Neuronal stem cell (in vitro differentiated cells): ENCODE data around the gene PLGRKT.

Source experiments
- DNase-seq: peaks from one replicate; pipeline ENCODE4 v3.0.0-alpha.2; 2013; ENCODE audit warnings: low spot score
- H2AFZ ChIP-seq: one replicate; pipeline ENCODE4 v1.6.1; 2013; ENCODE audit warnings: mild to moderate bottlenecking, low read length, inconsistent platforms
- H2AK5ac ChIP-seq: 2 replicates; pipeline ENCODE4 v1.6.1; 2013; ENCODE audit warnings: low read depth, mild to moderate bottlenecking, inconsistent platforms, low read length, moderate library complexity, mixed read lengths
- H2BK120ac ChIP-seq: 2 replicates; pipeline ENCODE4 v1.6.1; 2013; ENCODE audit warnings: low read depth, mild to moderate bottlenecking, inconsistent platforms, low read length, moderate library complexity, mixed read lengths
- H2BK12ac ChIP-seq: one replicate; pipeline ENCODE4 v1.6.1; 2013; ENCODE audit warnings: low read length, inconsistent platforms
- H2BK15ac ChIP-seq: 2 replicates; pipeline ENCODE4 v1.6.1; 2013; ENCODE audit warnings: mild to moderate bottlenecking, low read length, inconsistent platforms, mixed read lengths
- H2BK5ac ChIP-seq: one replicate; pipeline ENCODE4 v1.6.1; 2013; ENCODE audit warnings: inconsistent platforms, mild to moderate bottlenecking, low read length, moderate library complexity
- H3K14ac ChIP-seq: one replicate; pipeline ENCODE4 v1.6.1; 2013; ENCODE audit warnings: low read length, inconsistent platforms
- H3K18ac ChIP-seq: 2 replicates; pipeline ENCODE4 v1.6.1; 2013; ENCODE audit warnings: low read length, inconsistent platforms
- H3K23ac ChIP-seq: 2 replicates; pipeline ENCODE4 v1.6.1; 2013; ENCODE audit warnings: low read depth, mild to moderate bottlenecking, mixed read lengths, low read length, inconsistent platforms; ENCODE audit not compliant: poor library complexity
- H3K27ac ChIP-seq: replicated peaks from 3 replicates; pipeline ENCODE4 v1.5.1; 2013; ENCODE audit warnings: low read length, inconsistent platforms
- H3K27me3 ChIP-seq, 3 experiments: 2 replicates each; pipeline ENCODE4 v1.6.1; 2013; ENCODE audit warnings: low read length in 3 of 3, mild to moderate bottlenecking in 2 of 3, inconsistent platforms in 1 of 3, low read depth in 1 of 3, mixed read lengths in 1 of 3, moderate library complexity in 1 of 3; ENCODE audit not compliant: control insufficient read depth in 3 of 3, insufficient read depth in 3 of 3
- H3K36me3 ChIP-seq, 2 donors: replicated peaks in 1 of 2; 2 replicates each; pipeline ENCODE4 v1.6.1; 2013; ENCODE audit warnings: low read length in 2 of 2; ENCODE audit not compliant: control insufficient read depth in 2 of 2, insufficient read depth in 2 of 2
- H3K4ac ChIP-seq: 2 replicates; pipeline ENCODE4 v1.6.1; 2013; ENCODE audit warnings: inconsistent platforms, mild to moderate bottlenecking, low read length, moderate library complexity
- H3K4me1 ChIP-seq, 2 donors: 1 replicate in 1 of 2; 2 replicates in 1 of 2; pipeline ENCODE4 v1.6.1; 2013; ENCODE audit warnings: low read length in 2 of 2, low read depth in 1 of 2; ENCODE audit not compliant: control insufficient read depth in 2 of 2, insufficient read depth in 1 of 2
- H3K4me2 ChIP-seq: one replicate; pipeline ENCODE4 v1.6.1; 2013; ENCODE audit warnings: mild to moderate bottlenecking, low read length, inconsistent platforms; ENCODE audit not compliant: insufficient read depth, poor library complexity, severe bottlenecking
- H3K4me3 ChIP-seq, 2 donors: 2 replicates each; pipeline ENCODE4 v1.5.1; 2013; ENCODE audit warnings: low read length in 2 of 2, mild to moderate bottlenecking in 2 of 2, inconsistent platforms in 1 of 2, moderate library complexity in 1 of 2
- H3K79me1 ChIP-seq: one replicate; pipeline ENCODE4 v1.6.1; 2013; ENCODE audit warnings: low read depth, mild to moderate bottlenecking, inconsistent platforms, low read length, moderate library complexity
- H3K9ac ChIP-seq: one replicate; pipeline ENCODE4 v1.6.1; 2013; ENCODE audit warnings: mild to moderate bottlenecking, low read depth, low read length, inconsistent platforms; ENCODE audit not compliant: poor library complexity
- H3K9me3 ChIP-seq, 2 donors: replicated peaks in 1 of 2; 2 replicates each; pipeline versions ENCODE3 to v1.6.1; 2013; ENCODE audit warnings: low read length in 2 of 2, mild to moderate bottlenecking in 2 of 2, inconsistent platforms in 1 of 2, low read depth in 1 of 2, mixed read lengths in 1 of 2, moderate library complexity in 1 of 2; ENCODE audit not compliant: control insufficient read depth in 2 of 2, insufficient read depth in 1 of 2
- H4K8ac ChIP-seq: one replicate; pipeline ENCODE4 v1.6.1; 2013; ENCODE audit warnings: low read depth, mild to moderate bottlenecking, inconsistent platforms, low read length, moderate library complexity
- H4K91ac ChIP-seq: one replicate; pipeline ENCODE4 v1.6.1; 2013; ENCODE audit warnings: low read length, low read depth, mild to moderate bottlenecking, inconsistent platforms; ENCODE audit not compliant: poor library complexity
- WGBS, 2 donors: extraction: QIAGEN DNeasy Blood & Tissue Kit; methylation state at CpG; one replicate each; pipeline ENCODE4 v1.1.7; 2013; ENCODE audit warnings: missing lambda C conversion rate in 2 of 2, mixed read lengths in 1 of 2; ENCODE audit not compliant: insufficient read length in 2 of 2, insufficient replicate concordance in 1 of 2; ENCODE audit errors: extremely low coverage in 2 of 2; 5-methylcytosine and 5-hydroxymethylcytosine counted together

Gene PLGRKT

DNA sequence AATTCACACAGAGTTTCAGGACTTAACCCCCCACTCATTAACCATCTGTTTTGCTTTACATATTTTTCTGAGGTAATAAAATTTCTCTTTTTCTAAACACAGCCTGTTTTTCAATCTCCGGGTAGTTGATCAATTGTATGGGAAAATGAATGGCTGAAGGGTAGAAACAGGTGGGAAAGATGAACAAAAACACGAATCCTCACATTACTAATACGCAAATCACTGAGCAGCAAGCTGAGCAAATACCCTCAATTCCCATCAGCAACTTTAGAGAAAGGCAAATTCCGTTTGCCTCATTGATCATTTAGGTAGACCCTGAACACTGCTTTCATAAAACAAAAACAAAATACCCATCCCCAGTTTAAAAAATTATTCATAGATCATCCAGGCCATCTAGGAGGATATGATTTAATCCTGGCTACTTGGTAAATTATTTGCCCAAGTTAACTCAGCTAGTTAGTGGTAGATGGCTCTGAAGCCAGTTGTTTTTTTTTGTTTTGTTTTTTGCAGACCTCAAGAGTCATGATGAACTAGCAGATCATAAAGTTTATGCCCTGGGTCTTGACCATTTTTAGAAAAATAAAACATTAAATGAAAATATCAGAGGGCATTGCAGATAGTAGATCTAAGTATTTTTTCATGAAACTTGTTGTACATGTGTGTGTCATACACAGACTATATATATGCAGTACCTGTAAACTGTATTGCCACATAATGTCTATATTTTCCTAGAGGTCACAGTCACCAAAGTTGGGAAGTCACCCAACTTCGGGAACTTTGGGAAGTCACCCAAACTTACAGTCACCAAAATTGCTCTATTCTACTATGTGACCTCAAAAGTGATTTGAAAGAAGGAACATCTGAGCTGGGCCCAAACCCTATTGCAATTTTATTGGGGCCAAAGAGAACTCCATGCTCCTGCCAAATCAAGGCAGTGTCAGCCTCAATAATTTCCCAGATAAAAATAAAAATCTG, 11.0 kb upstream of the PLGRKT start:
- DNase-seq: no peak
- no peak overlapping the region for H3K27ac ChIP-seq
- no peak overlapping the region for H3K18ac ChIP-seq
- no peak overlapping the region for H2BK15ac ChIP-seq
- H3K27me3 ChIP-seq: peaks cover 0 to 7% (median 0%) of the 10 kb centered on the region in 3 experiments
- no peak overlapping the region for H2BK120ac ChIP-seq
- no peak overlapping the region for H2AFZ ChIP-seq
- no peak overlapping the region for H3K14ac ChIP-seq
- no peaks in the 10 kb centered on the region for H3K79me1 ChIP-seq
- H3K4me3 ChIP-seq: no peak overlapping the region
- H2BK12ac ChIP-seq: no peak overlapping the region
- no peak overlapping the region for H4K91ac ChIP-seq
- H3K9me3 ChIP-seq: no peaks in the 10 kb centered on the region
- WGBS, 2 donors: no CpG with 5 or more reads among the region's 5 CpGs
- H3K23ac ChIP-seq: no peak overlapping the region
- no peak overlapping the region for H4K8ac ChIP-seq
- H3K4me2 ChIP-seq: no peak overlapping the region
- H3K4ac ChIP-seq: no peak overlapping the region
- no peak overlapping the region for H3K9ac ChIP-seq
- peaks cover 0 to 1% of the 10 kb centered on the region in 2 donors for H3K4me1 ChIP-seq
- no peak overlapping the region for H2BK5ac ChIP-seq
- no peak overlapping the region for H2AK5ac ChIP-seq
- H3K36me3 ChIP-seq: no peaks in the 10 kb centered on the region

DNA sequence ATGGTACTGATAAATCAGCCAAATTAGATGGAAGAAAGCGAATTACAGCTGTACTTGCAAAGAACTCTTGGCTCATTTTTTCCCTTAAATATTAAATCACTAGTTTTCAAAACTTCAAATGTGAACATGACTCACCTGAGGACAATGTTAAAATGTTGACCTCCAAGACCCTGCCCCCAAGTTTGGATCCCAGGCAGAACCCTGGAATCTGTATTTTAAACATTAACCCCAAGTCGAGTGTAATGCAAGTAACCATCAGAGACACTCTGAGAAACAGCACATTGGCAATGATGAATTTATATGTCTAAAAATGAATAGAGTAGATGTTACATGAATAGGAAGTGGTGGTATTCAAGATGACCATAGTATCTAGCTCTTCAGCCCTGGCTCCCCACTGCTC, 10.3 kb upstream of the PLGRKT start:
- no CpG with 5 or more reads among the region's 2 CpGs for WGBS, 2 donors
- H2AK5ac ChIP-seq: no peak overlapping the region
- H2BK5ac ChIP-seq: no peak overlapping the region
- H3K9ac ChIP-seq: no peak overlapping the region
- H3K4me1 ChIP-seq: peaks cover 0 to 1% of the 10 kb centered on the region in 2 donors
- H3K23ac ChIP-seq: no peak overlapping the region
- H2BK120ac ChIP-seq: no peak overlapping the region
- H3K27me3 ChIP-seq: peaks cover 0 to 7% (median 0%) of the 10 kb centered on the region in 3 experiments
- H4K91ac ChIP-seq: no peak overlapping the region
- no peak overlapping the region for H3K14ac ChIP-seq
- no peaks in the 10 kb centered on the region for H3K36me3 ChIP-seq
- no peak overlapping the region for H3K27ac ChIP-seq
- H3K18ac ChIP-seq: no peak overlapping the region
- no peak overlapping the region for H2BK15ac ChIP-seq
- H3K9me3 ChIP-seq: no peaks in the 10 kb centered on the region
- no peak overlapping the region for H2BK12ac ChIP-seq
- no peak overlapping the region for H4K8ac ChIP-seq
- H3K79me1 ChIP-seq: no peaks in the 10 kb centered on the region
- H3K4me3 ChIP-seq: no peak overlapping the region
- no peak overlapping the region for H2AFZ ChIP-seq
- H3K4ac ChIP-seq: no peak overlapping the region
- no peak for DNase-seq
- H3K4me2 ChIP-seq: no peak overlapping the region

DNA sequence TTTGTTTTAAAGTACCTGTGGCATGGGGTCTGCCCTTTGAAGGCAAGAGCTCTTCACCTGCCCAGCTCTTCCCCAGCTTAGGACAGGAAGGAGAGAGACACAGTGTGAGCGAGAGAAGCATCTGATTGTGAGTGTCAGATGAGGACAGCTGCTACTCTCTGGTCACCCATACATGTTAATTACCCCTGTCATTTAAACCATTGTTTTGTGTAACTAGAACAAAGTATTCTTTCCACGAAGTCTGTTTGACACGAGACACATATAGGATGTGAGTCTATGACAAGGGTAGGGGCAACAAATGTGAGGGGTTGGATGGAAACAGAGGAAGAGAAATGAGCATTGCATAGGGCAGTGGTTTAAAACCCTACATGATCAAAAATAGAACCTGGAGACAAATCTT, 9.6 kb upstream of the PLGRKT start:
- H2AFZ ChIP-seq: no peak overlapping the region
- H3K4me1 ChIP-seq: peaks cover 0 to 1% of the 10 kb centered on the region in 2 donors
- H4K8ac ChIP-seq: no peak overlapping the region
- H3K23ac ChIP-seq: no peak overlapping the region
- no peak overlapping the region for H3K4me2 ChIP-seq
- no peak overlapping the region for H3K14ac ChIP-seq
- H3K4me3 ChIP-seq: no peak overlapping the region
- no peaks in the 10 kb centered on the region for H3K9me3 ChIP-seq
- H3K27ac ChIP-seq: no peak overlapping the region
- no peak overlapping the region for H2BK120ac ChIP-seq
- no peak overlapping the region for H3K18ac ChIP-seq
- H3K9ac ChIP-seq: no peak overlapping the region
- WGBS, 2 donors: no CpG with 5 or more reads among the region's 3 CpGs
- no peak for DNase-seq
- H2BK15ac ChIP-seq: no peak overlapping the region
- no peak overlapping the region for H2BK5ac ChIP-seq
- H3K36me3 ChIP-seq: no peaks in the 10 kb centered on the region
- no peak overlapping the region for H2BK12ac ChIP-seq
- no peaks in the 10 kb centered on the region for H3K79me1 ChIP-seq
- no peak overlapping the region for H3K4ac ChIP-seq
- no peak overlapping the region for H2AK5ac ChIP-seq
- no peak overlapping the region for H4K91ac ChIP-seq
- peaks cover 0 to 7% (median 0%) of the 10 kb centered on the region in 3 experiments for H3K27me3 ChIP-seq

DNA sequence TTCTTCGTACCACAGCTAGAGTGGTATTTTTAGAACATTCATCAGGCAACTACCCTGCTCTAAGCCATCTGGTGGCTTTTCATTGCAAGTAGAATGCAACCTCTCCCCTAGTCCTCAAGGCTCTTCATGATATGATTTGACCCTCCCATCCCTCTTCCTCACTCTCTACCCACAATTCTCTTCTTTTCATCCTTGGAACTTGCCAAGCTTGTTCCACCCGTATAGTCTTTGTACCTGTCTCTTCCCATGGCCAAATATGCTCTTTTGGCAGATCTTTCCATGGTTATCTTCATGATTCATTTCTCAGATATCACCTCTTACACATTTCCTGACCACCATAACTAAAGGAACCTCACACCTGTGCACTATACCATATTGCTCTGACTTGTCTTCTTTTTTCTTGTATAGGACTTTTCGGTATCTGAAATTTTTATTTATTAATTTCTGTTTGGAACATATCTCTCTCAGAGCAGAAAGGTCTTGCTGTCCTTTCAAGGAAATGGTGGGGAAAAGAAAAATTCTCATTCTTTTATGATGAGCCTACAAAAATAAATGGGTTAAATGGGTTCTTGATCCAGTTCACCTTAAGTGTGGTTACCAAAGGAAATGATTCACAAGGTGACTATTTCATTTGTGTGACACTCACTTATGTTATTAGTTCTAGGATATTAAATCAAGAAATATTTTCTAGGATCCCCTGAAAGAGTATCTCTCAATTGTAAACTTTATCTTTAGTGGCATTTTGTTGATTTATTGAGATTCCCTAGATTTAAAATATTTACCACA, 8.9 kb upstream of the PLGRKT start:
- Histone ChIP-seq H3K27me3 (peaks cover 0 to 7% (median 0%) of the 10 kb centered on the region in 3 experiments), H4K91ac (no peak overlapping the region), H3K18ac (no peak overlapping the region), H2BK120ac (no peak overlapping the region), H2AK5ac (no peak overlapping the region), H3K4me1 (peaks cover 0 to 1% of the 10 kb centered on the region in 2 donors), H3K4me3 (no peak overlapping the region), H2BK12ac (no peak overlapping the region), H3K79me1 (no peaks in the 10 kb centered on the region), H3K14ac (no peak overlapping the region), H3K27ac (no peak overlapping the region), H3K36me3 (no peaks in the 10 kb centered on the region), H3K9ac (no peak overlapping the region), H3K9me3 (no peaks in the 10 kb centered on the region), H2BK5ac (no peak overlapping the region), H2AFZ (no peak overlapping the region), H3K23ac (no peak overlapping the region), H4K8ac (no peak overlapping the region), H3K4ac (no peak overlapping the region), H3K4me2 (no peak overlapping the region), H2BK15ac (no peak overlapping the region)
- WGBS, 2 donors: no CpG with 5 or more reads among the region's 3 CpGs
- no peak for DNase-seq
